Spleen (tissue), 7 donors: ENCODE results near the gene ACACA.

Experiments
- POLR2A ChIP-seq, 3 donors: fragments of 450-650 bp; IDR thresholded peaks; one replicate each; pipeline ENCODE4 v1.5.1; 2017; ENCODE audit warnings: antibody characterized with exemption in 3 of 3, mild to moderate bottlenecking in 1 of 3
- POLR2AphosphoS5 ChIP-seq, 3 donors: sonication (generic); formaldehyde crosslinking; IDR thresholded peaks; one replicate each; pipeline ENCODE4 v1.5.1; 2017; ENCODE audit warnings: antibody characterized with exemption in 3 of 3
- TF ChIP-seq, protein P1 (sequence below), 11 experiments: fragments of 200-600 bp in 7 of 11; fragments of 450-650 bp in 4 of 11; sonication (generic) in 4 of 11; IDR thresholded peaks in 8 of 11; conservative IDR thresholded peaks in 3 of 11; 1 replicate in 7 of 11; 2 replicates in 4 of 11; pipeline versions ENCODE4 v1.4.0 to v1.8.0; 2016 to 2021; ENCODE audit warnings: antibody characterized with exemption in 11 of 11, inconsistent platforms in 4 of 11, mild to moderate bottlenecking in 1 of 11
- donor health status: DM: no; HTN: no; CAD: no; lungs with moderate emphysema.
- donor health status: DM: no; HTN: no; CAD: no.
- donor health status: DM: no; HTN: no; CAD: no.

DNA sequence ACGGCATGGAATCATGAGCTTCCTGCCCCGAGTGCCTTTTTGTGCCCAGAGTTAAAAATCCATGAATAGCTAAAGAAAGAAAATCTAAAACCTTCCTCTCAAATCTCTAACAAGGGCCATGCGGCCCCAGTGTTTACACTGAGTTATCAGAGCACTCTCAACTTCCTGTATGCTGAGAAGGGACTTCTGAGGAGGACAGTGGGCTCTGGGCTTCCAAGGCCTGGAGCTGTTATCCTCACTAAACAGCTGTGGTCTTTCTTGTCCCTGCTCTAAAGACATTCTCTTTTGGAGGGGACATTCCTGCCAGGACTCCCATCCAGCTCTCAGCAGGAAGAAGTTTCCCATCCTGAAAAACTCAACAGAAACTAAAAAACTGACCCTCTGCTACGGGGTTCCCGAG is 322.3 kb downstream of the ACACA start:
- TF ChIP-seq, protein P1, sequence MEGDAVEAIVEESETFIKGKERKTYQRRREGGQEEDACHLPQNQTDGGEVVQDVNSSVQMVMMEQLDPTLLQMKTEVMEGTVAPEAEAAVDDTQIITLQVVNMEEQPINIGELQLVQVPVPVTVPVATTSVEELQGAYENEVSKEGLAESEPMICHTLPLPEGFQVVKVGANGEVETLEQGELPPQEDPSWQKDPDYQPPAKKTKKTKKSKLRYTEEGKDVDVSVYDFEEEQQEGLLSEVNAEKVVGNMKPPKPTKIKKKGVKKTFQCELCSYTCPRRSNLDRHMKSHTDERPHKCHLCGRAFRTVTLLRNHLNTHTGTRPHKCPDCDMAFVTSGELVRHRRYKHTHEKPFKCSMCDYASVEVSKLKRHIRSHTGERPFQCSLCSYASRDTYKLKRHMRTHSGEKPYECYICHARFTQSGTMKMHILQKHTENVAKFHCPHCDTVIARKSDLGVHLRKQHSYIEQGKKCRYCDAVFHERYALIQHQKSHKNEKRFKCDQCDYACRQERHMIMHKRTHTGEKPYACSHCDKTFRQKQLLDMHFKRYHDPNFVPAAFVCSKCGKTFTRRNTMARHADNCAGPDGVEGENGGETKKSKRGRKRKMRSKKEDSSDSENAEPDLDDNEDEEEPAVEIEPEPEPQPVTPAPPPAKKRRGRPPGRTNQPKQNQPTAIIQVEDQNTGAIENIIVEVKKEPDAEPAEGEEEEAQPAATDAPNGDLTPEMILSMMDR (IDR thresholded peaks at IDR 0.05 in 8 of 11, conservative IDR thresholded peaks at IDR 0.05 in 3 of 11) = no peak
- no peak for TF ChIP-seq POLR2AphosphoS5 (IDR thresholded peaks at IDR 0.05)
- TF ChIP-seq POLR2A (IDR thresholded peaks at IDR 0.05) = no peak
